Esophagus muscularis mucosa (tissue), 4 donors: Measurements from ENCODE around the gene EXOSC5.
"Not testable (repeated sequence)": the region's sequence is repeated elsewhere in the genome, so short reads cannot be mapped to it uniquely, and the experiment has no call there.

ENCODE experiments used
- EP300 ChIP-seq: sonication (generic); formaldehyde crosslinking; IDR thresholded peaks from one replicate; pipeline ENCODE4 v1.6.1; 2017; ENCODE audit warnings: antibody characterized with exemption
- POLR2A ChIP-seq: fragments of 450-650 bp; IDR thresholded peaks from one replicate; pipeline ENCODE4 v1.6.1; 2017; ENCODE audit warnings: antibody characterized with exemption, moderate library complexity, mild to moderate bottlenecking, low read depth
- TF ChIP-seq, protein P1 (sequence below), 3 experiments: fragments of 200-600 bp in 2 of 3; fragments of 450-650 bp in 1 of 3; sonication (generic) in 2 of 3; IDR thresholded peaks; one replicate each; pipeline ENCODE4 v1.5.1; 2017 to 2019; ENCODE audit warnings: antibody characterized with exemption in 3 of 3, mild to moderate bottlenecking in 2 of 3, moderate library complexity in 1 of 3

DNA sequence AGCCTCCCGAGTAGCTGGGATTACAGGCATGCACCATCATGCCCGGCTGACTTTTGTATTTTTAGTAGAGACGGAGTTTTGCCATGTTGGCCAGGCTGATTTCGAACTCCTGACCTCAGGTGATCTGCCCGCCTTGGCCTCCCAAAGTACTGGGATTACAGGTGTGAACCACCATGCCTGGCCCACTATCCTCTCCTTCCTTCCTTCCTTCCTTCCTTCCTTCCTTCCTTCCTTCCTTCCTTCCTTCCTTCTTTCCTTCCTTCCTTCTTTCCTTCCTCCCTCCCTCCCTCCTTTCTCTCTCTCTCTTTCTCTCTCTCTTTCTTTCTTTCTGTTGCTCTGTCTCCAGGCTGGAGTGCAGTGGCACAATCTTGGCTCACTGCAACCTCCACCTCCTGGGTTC, 26.0 kb downstream of the EXOSC5 start:
- TF ChIP-seq, protein P1, sequence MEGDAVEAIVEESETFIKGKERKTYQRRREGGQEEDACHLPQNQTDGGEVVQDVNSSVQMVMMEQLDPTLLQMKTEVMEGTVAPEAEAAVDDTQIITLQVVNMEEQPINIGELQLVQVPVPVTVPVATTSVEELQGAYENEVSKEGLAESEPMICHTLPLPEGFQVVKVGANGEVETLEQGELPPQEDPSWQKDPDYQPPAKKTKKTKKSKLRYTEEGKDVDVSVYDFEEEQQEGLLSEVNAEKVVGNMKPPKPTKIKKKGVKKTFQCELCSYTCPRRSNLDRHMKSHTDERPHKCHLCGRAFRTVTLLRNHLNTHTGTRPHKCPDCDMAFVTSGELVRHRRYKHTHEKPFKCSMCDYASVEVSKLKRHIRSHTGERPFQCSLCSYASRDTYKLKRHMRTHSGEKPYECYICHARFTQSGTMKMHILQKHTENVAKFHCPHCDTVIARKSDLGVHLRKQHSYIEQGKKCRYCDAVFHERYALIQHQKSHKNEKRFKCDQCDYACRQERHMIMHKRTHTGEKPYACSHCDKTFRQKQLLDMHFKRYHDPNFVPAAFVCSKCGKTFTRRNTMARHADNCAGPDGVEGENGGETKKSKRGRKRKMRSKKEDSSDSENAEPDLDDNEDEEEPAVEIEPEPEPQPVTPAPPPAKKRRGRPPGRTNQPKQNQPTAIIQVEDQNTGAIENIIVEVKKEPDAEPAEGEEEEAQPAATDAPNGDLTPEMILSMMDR (IDR thresholded peaks at IDR 0.05): not testable (repeated sequence)
- TF ChIP-seq EP300, POLR2A: not testable (repeated sequence)
